Epithelial cell of proximal tubule (primary cell): Measurements from ENCODE around the gene ZNF609. TPM values are rescaled to one million over a fixed set of nuclear protein-coding genes. Genes with fewer than 3 reads are reported as not detected.

Source experiments
- DNase-seq: peaks from one replicate; pipeline ENCODE4 v3.0.0-alpha.2; 2011; ENCODE audit warnings: low read depth
- H3K4me3 ChIP-seq: 2 replicates; pipeline ENCODE4 v1.5.1; 2011; ENCODE audit warnings: low read depth, mild to moderate bottlenecking, low read length
- total RNA-seq: library from RNA; depleted of rRNA; stranded (reverse); fragments of >200 nt; gene quantifications from 2 replicates; pipeline ENCODE4 v1.2.3, GENCODE V29; 2015
- TF ChIP-seq, protein P1 (sequence below): conservative IDR thresholded peaks from 2 replicates; pipeline ENCODE4 v1.5.1; 2012; ENCODE audit warnings: low read depth, mild to moderate bottlenecking, low read length

ZNF609 gene
- total RNA-seq, 1 donor from 2014 or later: 11.0 TPM

DNA sequence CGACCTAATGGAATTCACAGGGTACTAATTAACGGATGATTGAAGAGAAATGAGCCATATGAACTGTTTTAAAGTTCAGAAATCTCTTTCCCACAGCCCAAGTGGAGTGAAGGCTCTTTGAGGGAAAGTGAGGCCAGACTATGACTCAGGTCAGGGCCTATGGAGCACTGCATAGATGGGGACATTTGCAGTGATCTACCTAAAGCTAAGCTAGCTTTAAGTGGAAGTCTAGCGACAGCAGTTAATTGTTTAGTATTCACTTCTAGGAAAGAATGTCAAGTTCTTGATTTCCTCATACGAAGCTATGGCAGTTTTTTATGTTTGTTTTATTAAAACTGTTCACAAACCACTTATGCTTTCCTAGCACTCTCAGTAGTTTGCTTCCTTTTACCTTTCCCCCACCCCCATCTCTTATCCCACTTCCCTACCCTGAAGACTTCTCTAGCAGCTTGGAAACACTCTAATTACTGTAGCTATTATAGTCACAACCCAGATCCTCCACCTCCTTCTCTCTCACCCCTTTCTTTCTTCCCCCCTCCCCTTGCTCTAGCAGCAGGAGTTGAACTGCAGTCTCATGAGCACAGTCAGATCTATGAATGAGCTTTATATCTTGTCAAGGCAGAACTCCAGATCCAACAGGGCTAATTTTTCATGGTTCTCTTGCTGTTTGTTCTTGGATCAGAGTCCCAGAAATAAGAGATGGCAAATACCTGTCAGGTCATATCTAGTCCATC lies 6.2 kb downstream of the ZNF609 start:
- no peak overlapping the region for H3K4me3 ChIP-seq
- TF ChIP-seq, protein P1, sequence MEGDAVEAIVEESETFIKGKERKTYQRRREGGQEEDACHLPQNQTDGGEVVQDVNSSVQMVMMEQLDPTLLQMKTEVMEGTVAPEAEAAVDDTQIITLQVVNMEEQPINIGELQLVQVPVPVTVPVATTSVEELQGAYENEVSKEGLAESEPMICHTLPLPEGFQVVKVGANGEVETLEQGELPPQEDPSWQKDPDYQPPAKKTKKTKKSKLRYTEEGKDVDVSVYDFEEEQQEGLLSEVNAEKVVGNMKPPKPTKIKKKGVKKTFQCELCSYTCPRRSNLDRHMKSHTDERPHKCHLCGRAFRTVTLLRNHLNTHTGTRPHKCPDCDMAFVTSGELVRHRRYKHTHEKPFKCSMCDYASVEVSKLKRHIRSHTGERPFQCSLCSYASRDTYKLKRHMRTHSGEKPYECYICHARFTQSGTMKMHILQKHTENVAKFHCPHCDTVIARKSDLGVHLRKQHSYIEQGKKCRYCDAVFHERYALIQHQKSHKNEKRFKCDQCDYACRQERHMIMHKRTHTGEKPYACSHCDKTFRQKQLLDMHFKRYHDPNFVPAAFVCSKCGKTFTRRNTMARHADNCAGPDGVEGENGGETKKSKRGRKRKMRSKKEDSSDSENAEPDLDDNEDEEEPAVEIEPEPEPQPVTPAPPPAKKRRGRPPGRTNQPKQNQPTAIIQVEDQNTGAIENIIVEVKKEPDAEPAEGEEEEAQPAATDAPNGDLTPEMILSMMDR: no peak
- DNase-seq: no peak

DNA sequence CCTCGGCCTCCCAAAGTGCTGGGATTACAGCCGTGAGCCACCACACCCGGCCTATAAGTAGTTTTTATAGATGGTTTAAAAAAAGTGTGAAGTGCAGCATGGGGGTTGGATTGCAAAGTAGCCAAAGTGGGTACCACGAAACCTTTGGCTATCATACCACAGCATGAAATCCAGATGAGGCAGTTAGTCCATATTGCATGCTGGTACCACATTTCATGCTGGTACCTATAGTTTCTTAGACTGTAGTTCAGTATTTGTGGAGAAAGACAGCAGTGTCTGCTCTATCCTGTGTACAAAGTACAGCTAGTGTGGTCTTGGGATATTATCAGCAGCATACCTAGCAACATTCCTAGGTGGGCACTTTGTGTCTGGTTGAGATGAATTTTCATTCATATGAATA lies 11.8 kb downstream of the ZNF609 start:
- TF ChIP-seq, protein P1: no peak
- no peak for DNase-seq

DNA sequence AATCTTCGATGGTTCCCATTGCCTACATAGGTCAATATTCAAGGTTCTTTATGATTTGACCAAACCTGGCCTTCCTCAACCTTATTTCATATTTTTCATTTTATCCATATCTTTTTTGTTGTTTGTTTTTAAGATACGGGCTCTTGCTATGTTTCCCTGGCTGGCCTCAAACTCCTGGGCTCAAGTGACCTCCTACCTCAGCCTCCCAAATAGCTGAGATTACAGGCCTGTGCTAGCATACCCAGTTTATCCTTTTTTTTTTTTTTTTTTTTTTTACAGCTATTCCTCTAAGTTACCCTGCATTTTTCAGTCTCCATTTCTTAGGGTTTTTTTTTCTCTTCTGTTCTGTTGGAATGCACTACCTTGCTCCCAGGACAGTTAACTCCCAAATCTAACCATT lies 14.5 kb downstream of the ZNF609 start:
- no peak for DNase-seq
- H3K4me3 ChIP-seq: no peak overlapping the region
- TF ChIP-seq, protein P1: no peak

More for the DNA sequence above, 11.8 kb downstream of the ZNF609 start:
- no peak overlapping the region for H3K4me3 ChIP-seq

DNA sequence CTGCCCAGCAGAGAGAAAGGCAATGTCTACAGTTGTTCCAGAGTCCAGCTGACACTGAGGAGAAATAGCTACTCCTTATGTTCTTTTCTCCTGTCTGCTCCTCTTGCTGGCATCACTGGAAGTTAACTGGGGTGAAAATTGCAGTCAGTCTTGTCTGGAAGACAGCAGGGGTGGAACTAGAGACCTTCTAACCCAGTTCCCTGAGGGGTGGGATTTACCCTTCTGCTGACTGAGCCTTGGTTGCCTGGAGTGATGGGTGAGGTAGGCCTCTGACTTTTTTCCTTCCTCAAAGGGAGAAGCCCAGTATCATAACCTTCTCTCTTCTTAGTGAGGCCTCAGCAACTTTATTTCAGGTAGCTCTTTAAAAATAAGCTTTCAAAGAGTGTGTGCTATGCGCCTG lies 16.2 kb downstream of the ZNF609 start:
- DNase-seq: no peak
- no peak overlapping the region for H3K4me3 ChIP-seq
- TF ChIP-seq, protein P1: no peak

DNA sequence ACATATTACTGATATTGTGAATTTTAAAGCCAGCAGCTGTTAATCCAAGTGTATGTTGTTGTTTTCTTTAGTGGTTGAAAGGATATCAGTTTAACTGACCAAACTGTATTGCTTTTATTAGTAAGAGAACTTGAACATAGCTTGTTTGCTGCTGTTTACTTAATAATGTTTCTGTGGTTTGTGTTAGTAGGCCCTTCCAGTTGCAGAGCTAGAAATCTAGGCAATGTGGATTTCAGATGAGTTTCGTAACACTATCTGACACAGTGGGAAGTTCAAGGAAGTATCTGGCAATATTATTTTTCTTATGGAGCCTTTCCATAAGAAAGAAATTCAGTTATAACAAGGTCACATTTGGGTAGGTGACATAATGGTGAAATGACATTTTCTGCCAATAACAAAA lies 18.5 kb downstream of the ZNF609 start:
- no peak for DNase-seq
- no peak overlapping the region for H3K4me3 ChIP-seq
- TF ChIP-seq, protein P1: no peak

DNA sequence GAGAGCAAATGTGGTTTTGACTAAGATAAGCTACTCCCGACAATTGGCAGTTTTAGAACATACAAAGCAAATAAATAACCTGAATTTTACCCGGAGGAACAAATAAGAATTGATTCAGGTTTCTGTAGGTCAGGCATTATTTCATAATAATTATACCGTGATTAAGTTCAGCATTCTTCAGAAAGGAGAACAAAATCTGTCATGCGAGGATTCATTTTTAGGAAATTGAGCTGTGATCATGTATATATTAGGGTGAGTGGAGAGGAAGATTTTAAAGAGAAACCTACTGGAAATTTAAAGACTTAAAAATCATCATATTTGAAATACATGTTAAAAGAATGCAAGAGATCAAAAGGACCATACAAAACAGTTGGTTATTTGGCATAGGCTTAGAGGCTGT lies 20.5 kb downstream of the ZNF609 start:
- no peak overlapping the region for H3K4me3 ChIP-seq
- TF ChIP-seq, protein P1: no peak
- DNase-seq: no peak

DNA sequence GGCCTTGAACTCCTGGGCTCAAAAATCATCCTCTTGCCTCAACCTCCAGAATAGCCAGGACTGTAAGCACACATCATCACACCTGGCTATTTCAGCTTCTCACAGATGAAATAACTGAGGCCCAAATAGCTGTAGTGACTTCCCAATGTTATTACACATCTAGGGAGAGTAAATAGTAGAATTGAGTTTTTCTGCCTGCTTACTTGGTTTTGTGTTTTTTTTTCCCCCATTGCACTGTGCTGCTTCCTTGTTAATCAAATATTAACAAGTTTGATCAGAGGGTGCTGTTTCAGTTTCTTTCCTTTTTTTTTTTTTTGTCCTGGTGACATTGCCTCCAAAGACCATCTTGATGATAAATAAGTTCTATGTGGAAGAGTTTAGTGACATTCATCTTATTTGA lies 23.4 kb downstream of the ZNF609 start:
- DNase-seq: no peak
- H3K4me3 ChIP-seq: no peak overlapping the region
- TF ChIP-seq, protein P1: no peak
